Stimulated activated naive B cell treated with anti-CD40 and anti-IgM and Interleukin-4, amounts not matched to agents 10 μg/mL and 1 μg/mL and 100 μg/mL, for 72 hours (primary cell): ENCODE measurements around the gene ZKSCAN5.
"Not testable (repeated sequence)": the region's sequence is repeated elsewhere in the genome, so short reads cannot be mapped to it uniquely, and the experiment has no call there.

Experiments used
- ATAC-seq, 2 donors: fragments of 150-1000 bp; cut with Tn5 transposase; replicated peaks; 2 replicates each; pipeline ENCODE4 v1.10.0; 2021; ENCODE audit warnings: moderate library complexity in 1 of 2
- DNase-seq: peaks from one replicate; pipeline ENCODE4 v3.0.0; 2021
- H3K27ac Mint-ChIP-seq: one replicate; pipeline ENCODE4 v1.8.0; 2022; ENCODE audit warnings: mild to moderate bottlenecking, mixed read lengths
- H3K27me3 Mint-ChIP-seq, 2 donors: one replicate each; pipeline ENCODE4 v1.8.0; 2022; ENCODE audit warnings: mixed read lengths in 2 of 2
- H3K36me3 Mint-ChIP-seq, 2 donors: one replicate each; pipeline ENCODE4 v1.8.0; 2022; ENCODE audit warnings: mixed read lengths in 2 of 2, mild to moderate bottlenecking in 1 of 2
- H3K4me1 Mint-ChIP-seq, 2 donors: one replicate each; pipeline ENCODE4 v1.8.0; 2022; ENCODE audit warnings: mixed read lengths in 2 of 2, mild to moderate bottlenecking in 1 of 2
- H3K4me3 Mint-ChIP-seq, 2 donors: one replicate each; pipeline ENCODE4 v1.8.0; 2022; ENCODE audit warnings: mild to moderate bottlenecking in 2 of 2, mixed read lengths in 2 of 2, moderate library complexity in 1 of 2
- H3K9me3 Mint-ChIP-seq, 2 donors: one replicate each; pipeline ENCODE4 v1.8.0; 2022; ENCODE audit warnings: mixed read lengths in 2 of 2, mild to moderate bottlenecking in 1 of 2

The ZKSCAN5 gene

DNA sequence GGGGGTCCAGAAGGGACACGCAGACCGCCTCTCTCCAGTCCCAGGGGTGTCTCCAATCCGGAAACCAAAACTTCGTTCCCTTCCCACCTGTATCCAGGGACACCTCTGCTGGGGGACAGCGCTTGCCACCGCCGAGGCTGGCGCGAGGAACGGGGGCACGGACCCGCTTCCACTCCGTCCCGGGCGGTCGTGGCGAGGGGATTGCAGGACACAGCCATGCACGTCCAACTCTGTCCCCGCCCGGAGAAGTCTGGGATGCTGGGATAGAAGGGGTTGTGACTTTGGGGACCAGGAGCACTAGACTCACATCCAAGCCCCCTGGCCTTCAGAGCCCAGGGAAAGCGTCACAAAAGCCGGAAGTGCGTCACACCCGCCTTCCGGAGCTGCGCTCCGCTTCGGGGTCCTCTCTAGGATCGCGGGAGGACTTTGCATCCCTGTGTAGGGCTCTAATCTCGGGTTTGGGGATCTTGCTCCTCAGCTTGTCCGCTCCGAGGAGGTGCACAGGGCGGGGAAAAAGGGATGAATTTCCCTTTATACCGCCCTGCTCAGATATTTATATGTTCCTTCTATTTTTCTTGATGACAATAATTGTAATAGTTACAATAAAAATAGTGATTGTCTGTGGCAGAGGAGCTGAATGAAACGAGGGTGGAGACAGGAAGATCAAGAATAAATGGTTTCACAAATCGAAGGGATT lies 47.5 kb downstream of the ZKSCAN5 start, which contains the start of gene FAM200A:
Gene FAM200A (minus strand): TSS at position 348 of the 697 bp plus-strand sequence. CDS start 3,707 bp downstream, outside the sequence.
- peak; percentile 100 for ATAC-seq
- Mint-ChIP-seq H3K9me3 (peaks cover 0 to 2% of the 10 kb centered on the region in 2 donors), H3K4me3 (peak within 1 kb of the TSS; percentile 88 to 94), H3K27ac (peak within 1 kb of the TSS; percentile 96), H3K36me3 (peaks cover 28 to 40% of the 10 kb centered on the region in 2 donors), H3K4me1 (peaks cover 25 to 40% of the 10 kb centered on the region in 2 donors), H3K27me3 (no peaks in the 10 kb centered on the region)
- DNase-seq: peak; percentile 76

- Mint-ChIP-seq H3K36me3 (peaks cover 27 to 38% of the 10 kb centered on the region in 2 donors), H3K27ac (no peak overlapping the region), H3K27me3 (no peaks in the 10 kb centered on the region), H3K4me3 (peak overlapping the region in 1 of 2 donors; percentile 37), H3K9me3 (peaks cover 0 to 2% of the 10 kb centered on the region in 2 donors), H3K4me1 (peaks cover 31 to 46% of the 10 kb centered on the region in 2 donors)
- no peak for ATAC-seq
- no peak for DNase-seq
Measured at GRCh38 chr7:99553039-99553438, 48.6 kb downstream of the ZKSCAN5 start.

DNA sequence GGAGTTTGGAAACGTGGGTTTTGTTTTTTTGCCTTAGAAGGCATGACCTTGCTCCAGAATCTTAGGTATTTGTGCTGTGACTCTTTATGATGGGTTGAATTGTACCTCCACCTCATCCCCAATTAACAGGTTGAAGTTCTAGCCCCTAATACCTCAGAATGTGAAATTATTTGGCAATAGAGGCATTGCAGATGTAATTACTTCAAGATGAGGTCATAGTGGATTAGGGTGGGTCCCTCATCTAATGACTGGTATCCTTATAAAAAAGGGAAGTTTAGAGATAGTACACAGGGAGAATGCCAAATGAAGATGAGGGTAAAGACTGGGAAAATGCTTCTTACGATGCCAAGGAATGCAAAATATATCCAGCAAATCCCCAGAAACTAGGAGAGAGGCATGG lies 50.5 kb downstream of the ZKSCAN5 start:
- H3K4me3 Mint-ChIP-seq: no peak overlapping the region
- no peaks in the 10 kb centered on the region for H3K27me3 Mint-ChIP-seq
- peaks cover 27 to 35% of the 10 kb centered on the region in 2 donors for H3K36me3 Mint-ChIP-seq
- H3K9me3 Mint-ChIP-seq: no peaks in the 10 kb centered on the region
- DNase-seq (no peak), ATAC-seq (no peak)
- no peak overlapping the region for H3K27ac Mint-ChIP-seq
- peaks cover 31 to 46% of the 10 kb centered on the region in 2 donors for H3K4me1 Mint-ChIP-seq

DNA sequence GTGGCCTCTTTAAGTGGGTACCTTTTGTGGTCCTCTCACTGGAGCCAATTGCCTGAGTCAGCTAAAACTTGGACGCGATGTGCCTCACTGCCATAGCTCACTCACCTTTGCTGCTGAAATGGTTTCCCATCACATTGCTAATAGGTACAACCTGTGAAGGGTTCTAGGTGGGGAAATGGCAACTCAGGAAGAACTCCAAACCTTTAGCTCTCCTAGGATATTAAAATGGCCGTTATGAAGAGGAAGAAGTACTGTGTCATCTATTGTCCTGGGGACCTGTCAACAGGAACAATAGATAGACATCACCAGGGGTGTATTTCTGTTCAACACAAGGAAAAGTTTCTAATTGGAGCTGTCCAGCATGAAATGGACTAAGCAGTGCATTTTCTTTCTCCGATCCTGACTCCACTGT lies 52.7 kb downstream of the ZKSCAN5 start:
- peak overlapping the region; percentile 88 for H3K27ac Mint-ChIP-seq
- peak overlapping the region; percentile 94 to 100 for H3K4me3 Mint-ChIP-seq
- ATAC-seq: no peak
- DNase-seq: no peak
- H3K36me3 Mint-ChIP-seq: peaks cover 40 to 42% of the 10 kb centered on the region in 2 donors
- no peaks in the 10 kb centered on the region for H3K9me3 Mint-ChIP-seq
- no peaks in the 10 kb centered on the region for H3K27me3 Mint-ChIP-seq
- H3K4me1 Mint-ChIP-seq: peaks cover 33 to 49% of the 10 kb centered on the region in 2 donors

- no peak for DNase-seq
- H3K4me1 Mint-ChIP-seq: peaks cover 37 to 51% of the 10 kb centered on the region in 2 donors
Measured at GRCh38 chr7:99557940-99558305, 53.5 kb downstream of the ZKSCAN5 start.

GRCh38 chr7:99558306-99559174 lies 54.1 kb downstream of the ZKSCAN5 start, which contains the start of gene ZNF655:
ZNF655 (plus strand) TSS chr7:99558642; CDS start chr7:99560560, 1,918 bp downstream.
- peak within 1 kb of the TSS; percentile 99 for H3K27ac Mint-ChIP-seq
- no peaks in the 10 kb centered on the region for H3K27me3 Mint-ChIP-seq
- peaks cover 42 to 43% of the 10 kb centered on the region in 2 donors for H3K36me3 Mint-ChIP-seq
- DNase-seq (peak; percentile 83), ATAC-seq (peak; percentile 88 to 90)
- no peaks in the 10 kb centered on the region for H3K9me3 Mint-ChIP-seq
- peak within 1 kb of the TSS; percentile 94 to 100 for H3K4me3 Mint-ChIP-seq
- H3K4me1 Mint-ChIP-seq: peaks cover 35 to 47% of the 10 kb centered on the region in 2 donors

More at GRCh38 chr7:99557940-99558305, 53.5 kb downstream of the ZKSCAN5 start:
- Mint-ChIP-seq H3K36me3 (peaks cover 44 to 46% of the 10 kb centered on the region in 2 donors), H3K27ac (peak overlapping the region; percentile 99), H3K27me3 (no peaks in the 10 kb centered on the region), H3K4me3 (peak overlapping the region; percentile 94 to 100), H3K9me3 (no peaks in the 10 kb centered on the region)
- peak; percentile 71 to 72 for ATAC-seq

DNA sequence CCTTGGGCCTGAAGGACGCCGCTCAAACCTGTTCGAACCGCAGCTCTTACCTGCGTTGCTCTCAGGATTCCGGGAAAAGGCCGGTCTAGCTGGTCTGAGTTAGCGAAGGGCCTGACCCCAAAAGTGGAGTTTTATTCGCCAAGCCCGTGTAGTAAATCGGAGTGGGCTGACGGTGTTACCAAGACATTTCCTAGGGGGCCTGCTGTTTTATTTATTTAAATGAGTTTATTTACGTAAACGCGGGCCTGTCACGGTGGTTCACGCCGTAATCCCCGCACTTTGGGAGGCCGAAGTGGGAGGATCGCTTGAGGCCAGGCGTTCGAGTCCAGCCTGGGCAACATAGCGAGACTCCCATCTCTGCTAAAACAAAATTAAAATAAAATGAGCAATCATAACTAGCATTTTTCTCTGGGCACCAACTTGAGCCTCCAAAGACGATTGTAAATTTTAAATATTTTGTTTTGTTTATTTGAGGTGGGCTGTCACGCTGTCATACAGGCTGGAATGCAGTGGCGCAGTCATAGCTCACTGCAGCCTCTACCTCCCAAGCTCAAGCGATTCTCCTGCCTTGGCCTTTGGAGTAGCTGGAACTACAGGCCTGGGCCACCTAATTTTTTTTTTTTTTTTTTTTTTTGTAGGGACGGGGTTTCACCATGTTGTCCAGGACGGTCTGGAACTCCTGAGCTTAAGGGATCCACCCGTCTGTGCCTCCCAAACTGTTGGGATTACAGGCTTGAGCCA lies 54.9 kb downstream of the ZKSCAN5 start:
- peaks cover 39 to 55% of the 10 kb centered on the region in 2 donors for H3K4me1 Mint-ChIP-seq
- DNase-seq: no peak

DNA sequence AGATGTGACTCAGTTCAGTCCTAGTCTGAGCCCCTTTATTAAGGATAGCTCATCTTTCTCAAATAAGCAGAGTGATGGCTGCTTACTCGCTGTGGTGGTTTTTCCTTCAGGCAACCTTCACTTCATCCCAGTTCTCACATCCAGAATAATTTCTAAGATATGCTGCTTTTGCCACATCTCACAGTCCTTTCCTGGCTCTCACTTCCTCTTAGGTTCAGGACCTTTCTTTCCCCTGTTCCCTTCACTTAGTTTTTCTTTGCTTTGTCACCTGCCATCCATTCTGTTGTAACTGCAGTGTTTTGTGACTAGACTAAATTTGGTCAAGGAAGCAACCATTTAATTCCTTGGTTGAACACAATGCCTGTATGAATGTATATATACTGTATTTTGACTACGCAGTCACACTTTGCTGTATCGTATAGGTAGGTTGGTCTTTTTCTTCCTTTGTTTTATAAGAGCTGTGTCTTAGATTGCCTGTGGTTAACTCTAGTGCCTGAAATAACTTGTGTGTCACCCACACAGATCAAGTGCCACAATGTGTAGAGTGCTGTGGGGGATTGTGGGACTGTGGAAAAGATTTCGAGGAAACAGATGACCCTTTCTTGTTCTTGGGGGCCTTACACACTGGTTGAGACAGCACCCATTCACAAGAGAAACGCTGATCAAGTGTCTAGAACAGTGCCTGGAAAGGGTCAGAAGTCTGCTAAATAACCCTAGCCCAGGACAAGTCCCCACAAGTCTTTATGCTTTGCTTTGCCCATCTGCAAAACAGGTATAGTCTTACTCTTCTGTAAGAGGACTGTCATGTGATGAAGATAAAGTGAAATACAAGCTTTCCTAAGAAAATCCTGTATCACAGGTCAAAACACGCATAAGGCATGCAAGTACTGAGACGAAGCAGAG lies 56.6 kb downstream of the ZKSCAN5 start:
- H3K27me3 Mint-ChIP-seq: no peaks in the 10 kb centered on the region
- no peaks in the 10 kb centered on the region for H3K9me3 Mint-ChIP-seq
- no peak overlapping the region for H3K4me3 Mint-ChIP-seq
- peaks cover 31 to 49% of the 10 kb centered on the region in 2 donors for H3K4me1 Mint-ChIP-seq
- H3K36me3 Mint-ChIP-seq: peaks cover 38 to 46% of the 10 kb centered on the region in 2 donors
- no peak overlapping the region for H3K27ac Mint-ChIP-seq
- ATAC-seq: no peak
- DNase-seq: no peak

More for the DNA sequence above, 54.9 kb downstream of the ZKSCAN5 start:
- Mint-ChIP-seq H3K36me3 (peaks cover 44 to 45% of the 10 kb centered on the region in 2 donors), H3K4me3 (peak overlapping the region; percentile 94 to 100), H3K9me3 (no peaks in the 10 kb centered on the region), H3K27me3 (no peaks in the 10 kb centered on the region), H3K27ac (peak overlapping the region; percentile 99)
- ATAC-seq: no peak

DNA sequence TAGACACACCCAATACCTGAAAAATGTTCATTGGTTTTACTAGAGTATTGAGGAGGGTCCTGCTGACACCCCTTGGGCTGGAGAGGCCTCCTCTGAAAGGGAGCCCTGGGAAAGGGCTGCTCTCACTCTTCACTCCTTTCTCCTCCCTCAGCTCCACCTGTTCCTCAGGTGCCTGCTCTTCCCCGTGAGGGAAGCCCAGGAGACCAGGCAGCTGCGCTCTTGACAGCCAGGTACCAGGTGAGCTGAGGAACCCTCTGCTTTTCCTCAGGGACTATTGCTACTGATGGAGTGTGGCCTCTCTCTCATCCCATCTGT lies 57.2 kb downstream of the ZKSCAN5 start:
- Mint-ChIP-seq H3K9me3 (no peaks in the 10 kb centered on the region), H3K27me3 (no peaks in the 10 kb centered on the region), H3K27ac (peak overlapping the region; percentile 71), H3K4me3 (no peak overlapping the region), H3K4me1 (peaks cover 30 to 48% of the 10 kb centered on the region in 2 donors), H3K36me3 (peaks cover 38 to 49% of the 10 kb centered on the region in 2 donors)
- no peak for ATAC-seq
- DNase-seq: no peak

- Mint-ChIP-seq H3K4me1 (peaks cover 28 to 42% of the 10 kb centered on the region in 2 donors), H3K27me3 (no peaks in the 10 kb centered on the region), H3K4me3 (no peak overlapping the region), H3K36me3 (peaks cover 38 to 49% of the 10 kb centered on the region in 2 donors), H3K27ac (peak overlapping the region; percentile 71), H3K9me3 (no peaks in the 10 kb centered on the region)
- DNase-seq: no peak
- no peak for ATAC-seq
Measured at GRCh38 chr7:99562114-99562784, 57.8 kb downstream of the ZKSCAN5 start.

DNA sequence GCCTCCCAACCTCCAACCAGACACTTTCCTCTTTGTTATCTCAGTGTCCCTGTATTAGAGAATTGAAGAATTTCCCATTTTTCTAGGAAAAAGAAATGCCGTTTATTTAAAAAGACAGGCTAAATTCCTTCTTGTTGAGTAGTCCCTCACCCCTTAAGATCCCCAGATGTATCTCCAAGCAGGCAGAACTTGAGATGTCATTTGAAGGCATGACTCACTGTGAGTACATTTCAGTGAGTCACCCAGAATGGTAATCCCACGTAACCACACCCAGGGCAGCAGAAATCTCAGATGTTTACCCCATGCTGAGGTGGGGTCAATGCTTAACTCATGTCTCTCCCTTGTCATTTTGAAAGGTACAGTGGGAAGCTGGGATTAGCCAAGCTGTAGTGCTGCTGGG lies 58.4 kb downstream of the ZKSCAN5 start:
- Mint-ChIP-seq H3K4me1 (peaks cover 26 to 39% of the 10 kb centered on the region in 2 donors), H3K9me3 (no peaks in the 10 kb centered on the region), H3K4me3 (no peak overlapping the region), H3K27ac (peak overlapping the region; percentile 0), H3K27me3 (no peaks in the 10 kb centered on the region), H3K36me3 (peaks cover 38 to 48% of the 10 kb centered on the region in 2 donors)
- ATAC-seq (no peak), DNase-seq (no peak)

DNA sequence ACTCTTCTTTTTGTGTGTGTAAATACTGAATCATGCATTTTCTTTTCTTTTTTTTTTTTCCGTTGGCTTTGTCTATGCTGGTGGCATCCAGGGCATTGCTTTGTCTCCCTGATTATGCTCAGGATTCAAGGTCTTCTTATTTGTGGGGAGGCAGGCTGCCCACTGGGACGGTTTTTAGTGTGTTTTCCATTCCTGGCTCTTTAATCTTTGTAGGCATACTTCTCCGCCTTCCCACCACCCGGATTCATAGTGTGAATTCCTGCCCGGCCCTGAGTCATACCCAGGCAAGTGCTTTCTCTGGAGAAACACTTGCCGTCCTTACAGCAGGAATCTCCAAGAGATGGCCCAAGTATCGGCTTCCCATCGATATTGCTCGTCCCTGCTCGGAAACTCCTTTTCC lies 59.2 kb downstream of the ZKSCAN5 start:
- ATAC-seq (no peak), DNase-seq (no peak)
- Mint-ChIP-seq H3K27me3 (no peaks in the 10 kb centered on the region), H3K9me3 (no peaks in the 10 kb centered on the region), H3K36me3 (peaks cover 34 to 45% of the 10 kb centered on the region in 2 donors), H3K4me1 (peaks cover 26 to 41% of the 10 kb centered on the region in 2 donors), H3K4me3 (no peak overlapping the region), H3K27ac (peak overlapping the region; percentile 11)

GRCh38 chr7:99568770-99569169 lies 64.3 kb downstream of the ZKSCAN5 start:
- not testable (repeated sequence) for DNase-seq, H3K27ac Mint-ChIP-seq, H3K4me3 Mint-ChIP-seq, ATAC-seq, H3K27me3 Mint-ChIP-seq, H3K9me3 Mint-ChIP-seq
- Mint-ChIP-seq H3K36me3 (peaks cover 32 to 48% of the 10 kb centered on the region in 2 donors), H3K4me1 (peaks cover 9 to 11% of the 10 kb centered on the region in 2 donors)
